Immature natural killer cell (primary cell): ENCODE data around the gene HS6ST3. TPM values are rescaled to one million over a fixed set of nuclear protein-coding genes. Genes with fewer than 3 reads are reported as not detected.

Source experiments
- DNase-seq, 3 donors: peaks; one replicate each; pipeline ENCODE4 v3.0.0; 2022; ENCODE audit warnings: mixed read lengths in 1 of 3
- H3K27ac Mint-ChIP-seq, 6 donors: one replicate each; pipeline ENCODE4 v1.8.0; 2020; ENCODE audit warnings: mixed read lengths in 6 of 6, mild to moderate bottlenecking in 5 of 6, inconsistent platforms in 4 of 6, moderate library complexity in 3 of 6
- H3K27me3 Mint-ChIP-seq, 3 donors: one replicate each; pipeline ENCODE4 v1.8.0; 2020 to 2021; ENCODE audit warnings: low read depth in 3 of 3, mild to moderate bottlenecking in 3 of 3, mixed read lengths in 3 of 3, moderate library complexity in 3 of 3, inconsistent platforms in 1 of 3
- H3K36me3 Mint-ChIP-seq, 3 donors: one replicate each; pipeline ENCODE4 v1.8.0; 2020; ENCODE audit warnings: mixed read lengths in 3 of 3, inconsistent platforms in 2 of 3, mild to moderate bottlenecking in 2 of 3
- H3K4me1 Mint-ChIP-seq, 2 donors: one replicate each; pipeline ENCODE4 v1.8.0; 2020; ENCODE audit warnings: inconsistent platforms in 2 of 2, mild to moderate bottlenecking in 2 of 2, mixed read lengths in 2 of 2, moderate library complexity in 1 of 2
- H3K4me3 Mint-ChIP-seq, 5 donors: one replicate each; pipeline ENCODE4 v1.8.0; 2020; ENCODE audit warnings: mild to moderate bottlenecking in 5 of 5, mixed read lengths in 5 of 5, inconsistent platforms in 3 of 5, moderate library complexity in 3 of 5
- H3K9me3 Mint-ChIP-seq, 6 donors: one replicate each; pipeline ENCODE4 v1.8.0; 2020; ENCODE audit warnings: mild to moderate bottlenecking in 6 of 6, mixed read lengths in 6 of 6, inconsistent platforms in 4 of 6, moderate library complexity in 3 of 6
- polyA plus RNA-seq, 3 donors: library from polyadenylated mRNA; unstranded; fragments of 300-500 nt; fragmentation: Illumina TruSeq; gene quantifications; one replicate each; pipeline ENCODE4 v1.2.3, GENCODE V29; 2021

Gene HS6ST3
- polyA plus RNA-seq, 3 donors from 2014 or later, result not detected

DNA sequence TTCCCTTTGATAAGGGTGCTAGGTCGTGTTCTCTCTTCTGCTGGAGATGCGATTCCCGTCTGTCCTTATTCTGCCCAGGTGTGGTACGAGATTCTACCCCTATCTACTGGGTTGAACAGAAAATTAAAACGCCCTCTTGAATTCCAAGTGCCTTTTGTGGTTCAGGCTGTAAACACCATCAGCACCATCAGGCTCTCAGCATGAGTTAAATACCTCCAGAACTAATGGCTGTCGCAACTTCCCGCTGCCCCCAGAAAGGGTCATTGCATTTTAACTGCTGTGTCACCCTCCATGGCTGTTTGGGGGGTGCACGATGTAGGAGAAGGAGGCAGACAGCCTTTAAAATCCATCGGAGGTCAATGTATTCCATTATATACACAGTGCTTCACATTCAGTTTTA lies 727.0 kb downstream of the HS6ST3 start:
- H3K4me1 Mint-ChIP-seq, result no peaks in the 10 kb centered on the region
- H3K27ac Mint-ChIP-seq, result no peak overlapping the region
- no peak overlapping the region for H3K4me3 Mint-ChIP-seq
- peaks cover 0 to 29% (median 5%) of the 10 kb centered on the region in 6 donors for H3K9me3 Mint-ChIP-seq
- no peak for DNase-seq
- H3K27me3 Mint-ChIP-seq, result peaks cover 0 to 3% (median 0%) of the 10 kb centered on the region in 3 donors
- H3K36me3 Mint-ChIP-seq, result no peaks in the 10 kb centered on the region

DNA sequence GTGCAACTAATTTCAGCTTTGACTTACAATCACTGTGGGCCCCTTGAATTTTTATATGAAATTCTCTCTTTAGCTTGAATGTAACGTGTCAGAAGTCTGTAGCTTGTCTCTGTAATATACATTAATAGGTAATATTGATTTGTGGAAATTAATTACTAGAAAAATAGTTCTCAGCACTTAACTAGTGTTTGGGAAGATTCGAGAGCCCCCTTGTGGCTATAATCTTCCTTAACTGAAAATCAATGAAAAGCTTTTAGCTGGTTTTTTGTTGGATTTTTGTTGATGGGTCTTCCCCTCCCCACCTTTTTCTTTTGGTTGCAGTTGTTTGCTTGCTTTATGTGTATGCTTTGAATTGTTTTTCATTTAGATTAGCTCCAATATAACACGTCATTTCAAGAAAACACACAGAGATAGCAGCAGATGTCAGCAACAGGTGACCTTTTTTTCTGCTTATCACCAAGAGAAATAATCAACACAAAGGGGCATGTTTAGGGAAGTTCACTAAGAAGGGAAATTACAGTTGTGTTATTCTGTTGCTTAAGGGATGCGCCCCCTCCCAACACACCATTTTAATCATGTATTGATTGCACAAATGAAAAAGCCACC lies 727.5 kb downstream of the HS6ST3 start:
- no peaks in the 10 kb centered on the region for H3K4me1 Mint-ChIP-seq
- H3K9me3 Mint-ChIP-seq, result peaks cover 0 to 24% (median 3%) of the 10 kb centered on the region in 6 donors
- peaks cover 0 to 3% (median 0%) of the 10 kb centered on the region in 3 donors for H3K27me3 Mint-ChIP-seq
- no peak overlapping the region for H3K27ac Mint-ChIP-seq
- DNase-seq, result no peak
- H3K4me3 Mint-ChIP-seq, result no peak overlapping the region
- no peaks in the 10 kb centered on the region for H3K36me3 Mint-ChIP-seq

DNA sequence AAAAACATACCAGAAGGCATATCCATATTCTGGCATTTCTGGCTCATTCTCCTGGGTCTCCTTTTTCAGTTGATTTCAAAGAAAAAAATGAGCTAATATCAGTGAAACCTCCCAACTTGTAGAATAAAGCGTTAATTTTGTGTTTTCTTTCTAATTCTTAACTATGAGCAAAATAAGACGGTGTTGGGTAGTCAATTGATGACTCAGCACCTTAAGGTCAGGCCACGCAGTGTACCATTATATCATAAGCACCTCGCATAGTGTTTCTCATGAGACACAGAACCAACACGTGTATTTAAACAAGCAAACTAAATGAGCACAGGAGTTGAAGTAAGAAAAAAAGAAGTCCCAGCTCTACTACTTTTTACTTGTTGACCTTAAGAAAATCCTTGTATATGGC lies 729.5 kb downstream of the HS6ST3 start:
- Mint-ChIP-seq H3K27ac (no peak overlapping the region), H3K27me3 (peaks cover 0 to 3% (median 0%) of the 10 kb centered on the region in 3 donors)

DNA sequence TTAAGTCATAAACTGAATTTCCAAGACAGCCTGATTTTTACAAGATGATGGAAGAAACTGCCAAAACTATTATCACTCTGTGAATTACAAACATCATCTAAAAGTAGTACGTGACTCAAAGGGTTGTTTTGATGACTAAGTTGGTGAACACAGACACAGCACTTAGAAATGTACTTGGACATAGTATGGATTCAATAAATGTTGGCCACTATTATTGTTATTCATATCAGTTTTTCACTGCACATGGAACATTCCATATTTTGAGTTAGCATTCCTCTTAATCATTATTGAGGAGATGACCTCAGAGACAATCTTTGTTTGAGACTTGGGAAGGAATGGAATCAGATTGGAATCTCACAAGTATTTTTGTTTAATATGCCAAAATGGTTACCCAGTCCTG lies 731.5 kb downstream of the HS6ST3 start:
- Mint-ChIP-seq H3K9me3 (peaks cover 0 to 12% (median under 1%) of the 10 kb centered on the region in 6 donors), H3K4me3 (no peak overlapping the region), H3K36me3 (no peaks in the 10 kb centered on the region), H3K4me1 (no peaks in the 10 kb centered on the region), H3K27ac (no peak overlapping the region), H3K27me3 (no peaks in the 10 kb centered on the region)
- DNase-seq, result no peak

More for the DNA sequence above, 729.5 kb downstream of the HS6ST3 start:
- Mint-ChIP-seq H3K4me3 (no peak overlapping the region), H3K9me3 (peaks cover 0 to 13% (median 4%) of the 10 kb centered on the region in 6 donors), H3K4me1 (no peaks in the 10 kb centered on the region), H3K36me3 (no peaks in the 10 kb centered on the region)
- no peak for DNase-seq

DNA sequence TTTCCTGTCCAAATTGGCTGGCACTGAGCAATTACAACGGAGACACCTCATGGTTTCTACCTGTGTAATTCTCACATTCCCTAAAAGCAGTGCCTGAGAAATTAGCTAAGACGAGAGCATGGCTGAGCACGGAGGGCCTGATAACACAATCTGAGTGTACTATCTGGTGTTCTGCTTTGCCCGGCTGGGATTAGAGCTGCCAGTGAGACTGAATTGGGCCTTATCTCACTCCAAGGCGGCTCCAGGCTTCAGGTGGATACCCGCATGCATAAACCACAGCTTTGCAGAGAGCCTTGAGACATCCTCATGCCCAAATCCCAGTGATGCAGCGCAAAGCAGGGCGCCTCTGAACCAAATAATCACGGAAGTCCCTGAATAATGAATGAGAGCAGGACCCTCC lies 732.1 kb downstream of the HS6ST3 start:
- no peak for DNase-seq
- Mint-ChIP-seq H3K4me1 (no peaks in the 10 kb centered on the region), H3K9me3 (peaks cover 0 to 12% (median 2%) of the 10 kb centered on the region in 6 donors), H3K4me3 (no peak overlapping the region), H3K36me3 (no peaks in the 10 kb centered on the region), H3K27me3 (no peaks in the 10 kb centered on the region), H3K27ac (no peak overlapping the region)

DNA sequence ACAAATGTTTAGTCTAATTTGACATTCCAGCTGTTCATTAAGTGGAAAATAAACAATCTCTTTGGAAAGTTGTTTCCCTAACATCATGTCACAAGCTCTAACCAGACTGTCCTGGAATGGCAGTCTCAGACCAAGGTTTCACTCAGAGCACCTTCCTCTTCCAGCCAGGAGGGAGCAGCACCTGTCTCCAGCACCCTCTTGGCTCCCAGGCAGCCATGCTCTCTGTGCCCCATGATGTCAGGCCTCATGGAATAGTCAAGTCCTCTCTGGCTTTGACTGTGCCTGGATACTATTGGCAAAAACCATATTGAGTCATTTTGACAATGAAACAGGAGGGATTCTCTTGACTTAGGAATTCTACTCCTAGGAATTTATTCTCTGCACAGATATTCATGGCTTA lies 733.0 kb downstream of the HS6ST3 start:
- no peak overlapping the region for H3K27ac Mint-ChIP-seq
- H3K36me3 Mint-ChIP-seq, result no peaks in the 10 kb centered on the region
- H3K4me3 Mint-ChIP-seq, result no peak overlapping the region
- H3K4me1 Mint-ChIP-seq, result no peaks in the 10 kb centered on the region
- no peak for DNase-seq
- no peaks in the 10 kb centered on the region for H3K27me3 Mint-ChIP-seq
- H3K9me3 Mint-ChIP-seq, result peaks cover 0 to 12% (median 2%) of the 10 kb centered on the region in 6 donors

DNA sequence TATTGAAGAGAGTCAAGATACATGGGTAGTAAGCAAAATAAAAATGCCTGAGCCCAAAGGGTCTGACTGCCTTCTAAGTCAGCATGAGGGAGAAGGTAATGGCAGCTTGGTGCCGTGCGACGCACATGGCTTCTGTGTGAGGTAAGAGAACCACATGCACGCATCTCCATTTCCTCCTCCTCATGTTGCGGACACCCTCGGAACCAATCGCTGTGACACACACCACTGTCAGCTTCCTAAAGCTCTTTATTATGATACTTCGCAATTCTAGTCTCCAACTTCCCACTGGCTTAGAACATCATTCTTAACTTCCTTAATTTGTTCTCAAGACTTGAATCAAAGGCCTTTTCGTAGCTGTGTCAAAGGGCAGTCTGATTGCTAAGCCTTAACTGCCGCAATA lies 734.2 kb downstream of the HS6ST3 start:
- no peak for DNase-seq
- no peaks in the 10 kb centered on the region for H3K36me3 Mint-ChIP-seq
- H3K27ac Mint-ChIP-seq, result no peak overlapping the region
- no peaks in the 10 kb centered on the region for H3K27me3 Mint-ChIP-seq
- no peak overlapping the region for H3K4me3 Mint-ChIP-seq
- H3K9me3 Mint-ChIP-seq, result peaks cover 0 to 8% (median 1%) of the 10 kb centered on the region in 6 donors
- no peaks in the 10 kb centered on the region for H3K4me1 Mint-ChIP-seq

DNA sequence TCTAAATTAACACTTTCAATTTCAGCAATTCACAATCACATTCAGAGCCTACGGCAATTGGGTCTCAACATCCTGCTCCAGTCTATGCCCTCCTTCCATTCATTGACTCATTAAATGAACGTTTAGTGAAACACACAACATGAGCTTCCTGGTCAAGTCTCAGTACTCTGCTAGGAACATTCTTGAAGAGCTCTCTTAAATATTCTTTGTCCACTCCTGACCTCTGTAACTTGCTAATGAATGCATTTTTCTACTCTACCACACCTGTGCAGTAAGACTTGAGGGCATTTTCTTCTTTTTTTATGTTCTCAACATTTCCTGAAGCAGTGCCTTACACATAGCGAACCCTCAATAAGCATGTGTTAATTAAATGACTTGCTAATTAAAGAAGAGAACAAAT lies 735.7 kb downstream of the HS6ST3 start:
- Mint-ChIP-seq H3K4me1 (no peaks in the 10 kb centered on the region), H3K4me3 (no peak overlapping the region), H3K27ac (no peak overlapping the region), H3K36me3 (no peaks in the 10 kb centered on the region), H3K9me3 (peaks cover 0 to 8% (median 1%) of the 10 kb centered on the region in 6 donors), H3K27me3 (no peaks in the 10 kb centered on the region)
- no peak for DNase-seq

DNA sequence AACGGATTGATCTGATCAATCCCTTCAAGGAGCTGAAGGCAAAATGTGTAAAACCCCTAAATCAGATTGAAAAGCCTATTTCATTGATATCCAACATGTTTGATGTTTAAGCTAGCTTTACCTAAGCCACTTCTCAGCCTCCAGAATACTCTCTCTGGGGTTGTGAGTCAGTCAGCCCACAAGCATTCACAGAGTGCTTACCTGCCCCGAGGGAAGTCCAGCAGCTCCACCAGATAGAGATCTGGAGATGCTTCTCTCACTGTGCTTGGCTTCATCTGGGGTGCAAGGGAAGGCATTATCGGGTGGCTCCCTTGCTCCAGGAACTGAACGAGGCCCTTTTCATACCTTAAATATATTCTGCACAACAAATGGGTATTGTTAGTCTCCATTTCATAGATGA lies 744.7 kb downstream of the HS6ST3 start:
- no peak for DNase-seq
- H3K4me3 Mint-ChIP-seq, result no peak overlapping the region
- H3K27ac Mint-ChIP-seq, result no peak overlapping the region
- H3K4me1 Mint-ChIP-seq, result no peaks in the 10 kb centered on the region
- H3K36me3 Mint-ChIP-seq, result no peaks in the 10 kb centered on the region
- H3K9me3 Mint-ChIP-seq, result peaks cover 2 to 15% (median 6%) of the 10 kb centered on the region in 6 donors
- H3K27me3 Mint-ChIP-seq, result no peaks in the 10 kb centered on the region

DNA sequence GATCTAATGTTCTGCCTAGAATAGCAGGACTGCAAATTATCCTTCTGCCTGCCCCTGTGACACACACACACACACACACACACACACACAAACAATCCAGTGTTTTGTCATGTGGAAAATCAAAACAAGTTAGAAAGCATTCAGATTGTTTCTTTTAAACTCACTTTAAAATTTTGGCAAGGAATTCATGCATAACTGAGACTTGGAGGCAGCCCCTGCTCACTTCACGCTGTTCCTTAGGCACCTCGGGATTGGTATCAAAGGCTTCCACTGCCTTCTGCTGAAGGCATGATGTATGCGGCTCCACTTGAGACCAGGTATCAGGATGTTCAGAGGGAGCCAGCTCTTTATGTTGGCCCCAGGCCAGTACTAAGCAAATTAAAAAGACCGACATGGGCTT lies 745.6 kb downstream of the HS6ST3 start:
- Mint-ChIP-seq H3K4me3 (no peak overlapping the region), H3K27me3 (no peaks in the 10 kb centered on the region), H3K9me3 (peaks cover 2 to 15% (median 6%) of the 10 kb centered on the region in 6 donors), H3K36me3 (no peaks in the 10 kb centered on the region), H3K27ac (no peak overlapping the region), H3K4me1 (no peaks in the 10 kb centered on the region)
- no peak for DNase-seq

DNA sequence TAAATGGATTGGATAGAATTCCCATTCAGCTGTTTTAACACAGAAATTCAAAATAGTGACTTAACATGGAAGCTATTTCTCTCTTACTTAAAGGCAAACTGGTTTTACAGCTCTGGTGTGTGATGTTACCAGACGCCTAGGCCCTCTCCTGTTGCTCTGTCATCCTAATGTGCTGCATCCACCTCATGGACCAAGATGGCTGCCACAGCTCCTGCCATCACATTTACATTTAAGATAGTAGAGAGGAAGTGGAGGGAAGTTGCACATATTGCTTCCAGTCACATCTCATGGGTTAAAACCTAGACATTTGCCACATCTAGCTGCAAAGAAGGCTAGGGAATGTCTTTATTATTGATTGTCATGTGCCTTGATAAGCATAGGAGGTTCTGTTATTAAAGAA lies 746.8 kb downstream of the HS6ST3 start:
- Mint-ChIP-seq H3K27me3 (no peaks in the 10 kb centered on the region), H3K4me1 (no peaks in the 10 kb centered on the region), H3K27ac (no peak overlapping the region), H3K36me3 (no peaks in the 10 kb centered on the region), H3K9me3 (peaks cover 0 to 15% (median 6%) of the 10 kb centered on the region in 6 donors), H3K4me3 (no peak overlapping the region)
- no peak for DNase-seq

DNA sequence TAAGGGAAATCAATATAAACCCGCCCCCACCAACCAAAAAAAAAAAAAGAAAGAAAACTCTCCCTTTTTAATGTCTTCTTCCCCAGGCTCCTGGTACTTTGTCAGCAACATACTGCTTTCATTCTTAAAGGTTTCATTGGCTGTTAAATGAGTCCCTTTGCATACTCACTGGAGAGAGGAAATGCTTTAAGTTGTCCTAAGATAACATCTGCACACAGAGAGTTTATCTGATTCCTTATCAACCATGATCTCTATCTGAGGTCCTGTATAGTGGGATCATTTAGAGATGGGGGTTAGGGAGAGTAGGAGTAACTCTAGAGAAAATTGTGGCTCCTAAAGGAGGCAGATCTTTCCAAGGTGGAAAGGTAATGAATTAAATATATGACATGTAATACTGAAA lies 747.9 kb downstream of the HS6ST3 start:
- Mint-ChIP-seq H3K9me3 (peaks cover 0 to 12% (median 7%) of the 10 kb centered on the region in 6 donors), H3K4me3 (no peak overlapping the region), H3K27ac (no peak overlapping the region), H3K27me3 (no peaks in the 10 kb centered on the region), H3K36me3 (no peaks in the 10 kb centered on the region), H3K4me1 (no peaks in the 10 kb centered on the region)
- DNase-seq, result no peak

DNA sequence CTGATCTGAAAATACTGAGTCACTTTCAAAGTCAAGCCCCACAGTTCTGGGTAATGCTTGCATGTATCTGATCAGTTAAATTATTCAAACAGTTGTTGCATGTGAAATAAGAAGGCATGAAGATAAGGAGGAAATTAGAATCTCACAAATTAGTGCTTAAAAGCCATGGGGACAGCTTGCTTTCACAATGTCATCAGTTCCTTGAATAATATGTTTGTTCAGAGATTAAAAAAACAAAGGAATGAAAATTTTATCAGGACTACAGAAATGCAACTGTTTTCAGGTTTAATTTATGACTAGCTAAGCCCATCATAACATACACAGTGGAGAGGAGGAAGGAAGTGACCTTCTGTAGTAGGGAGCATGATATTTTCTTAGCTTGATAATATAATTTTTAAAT lies 754.3 kb downstream of the HS6ST3 start:
- no peaks in the 10 kb centered on the region for H3K4me1 Mint-ChIP-seq
- H3K4me3 Mint-ChIP-seq, result no peak overlapping the region
- no peaks in the 10 kb centered on the region for H3K36me3 Mint-ChIP-seq
- DNase-seq, result no peak
- H3K27ac Mint-ChIP-seq, result no peak overlapping the region
- H3K9me3 Mint-ChIP-seq, result peaks cover 0 to 9% (median 3%) of the 10 kb centered on the region in 6 donors
- no peaks in the 10 kb centered on the region for H3K27me3 Mint-ChIP-seq

DNA sequence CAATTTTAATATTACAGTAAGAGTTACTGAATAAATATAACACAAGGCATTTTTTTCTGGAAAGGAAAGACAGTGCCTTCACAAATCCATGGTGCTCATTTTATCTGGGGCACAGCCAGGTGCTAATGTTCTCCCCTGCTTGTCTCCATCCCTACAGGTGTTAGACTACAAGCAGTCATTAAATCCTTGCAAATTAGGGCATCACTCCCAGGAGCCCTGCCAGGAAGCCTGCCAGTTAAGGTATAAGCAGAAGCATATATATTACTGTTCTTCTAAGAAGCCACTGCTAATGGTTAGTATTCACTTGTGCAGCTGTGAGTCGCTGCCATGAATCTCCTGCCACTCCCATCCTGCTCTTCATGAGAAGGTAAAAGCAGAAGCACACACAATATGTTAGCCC lies 754.7 kb downstream of the HS6ST3 start:
- no peaks in the 10 kb centered on the region for H3K27me3 Mint-ChIP-seq
- H3K27ac Mint-ChIP-seq, result no peak overlapping the region
- no peaks in the 10 kb centered on the region for H3K4me1 Mint-ChIP-seq
- no peak for DNase-seq
- peaks cover 0 to 9% (median 3%) of the 10 kb centered on the region in 6 donors for H3K9me3 Mint-ChIP-seq
- H3K36me3 Mint-ChIP-seq, result no peaks in the 10 kb centered on the region
- no peak overlapping the region for H3K4me3 Mint-ChIP-seq

DNA sequence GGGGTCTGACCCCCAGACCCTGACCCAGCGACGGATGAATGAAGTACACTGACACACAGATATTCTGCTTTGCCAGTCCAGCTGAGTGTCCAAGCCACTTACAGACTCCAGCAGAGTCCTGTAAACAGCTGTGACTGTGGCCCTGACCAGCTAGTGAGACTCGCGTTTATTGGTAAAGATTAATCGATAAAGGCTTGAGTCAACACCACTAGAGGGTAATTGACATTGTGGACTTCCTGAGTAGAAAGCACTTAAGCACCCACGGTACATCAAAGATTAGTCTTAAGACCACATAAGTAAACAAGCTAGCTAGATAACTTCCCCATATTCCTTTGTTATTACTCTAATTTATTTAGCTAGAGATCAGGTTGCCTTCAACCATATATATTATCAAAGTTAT lies 758.4 kb downstream of the HS6ST3 start:
- DNase-seq, result no peak
- Mint-ChIP-seq H3K4me1 (no peaks in the 10 kb centered on the region), H3K36me3 (no peaks in the 10 kb centered on the region), H3K9me3 (peaks cover 0 to 29% (median 6%) of the 10 kb centered on the region in 6 donors), H3K4me3 (no peak overlapping the region), H3K27me3 (no peaks in the 10 kb centered on the region), H3K27ac (no peak overlapping the region)
